IMR-90 (cell line): ENCODE data around the gene CCDC116. TPM values are rescaled to one million over a fixed set of nuclear protein-coding genes. Genes with fewer than 3 reads are reported as not detected.

ENCODE experiments used
- ATAC-seq: fragments of 200-7000 bp; cut with Tn5 transposase; 2 replicates; pipeline ENCODE4 v1.9.1; 2020; ENCODE audit warnings: low read depth, mild to moderate bottlenecking, moderate library complexity
- BruUV-seq: library from RNA; stranded (reverse); fragments of 400-500 nt; replicated peaks from 2 replicates; lab custom pipeline; 2021; lab: Mats Ljungman, UMichigan
- CTCF ChIA-PET: fragments of 300-600 bp; formaldehyde crosslinking; extraction: SDS; loops from one replicate; lab custom pipeline; 2021; ENCODE audit warnings: antibody characterized with exemption; lab: Yijun Ruan, JAX
- POLR2A ChIA-PET: fragments of 300-600 bp; sonication (Branson Sonifier 250); formaldehyde crosslinking; loops from one replicate; lab custom pipeline; 2022; ENCODE audit warnings: antibody characterized with exemption; ENCODE audit not compliant: unreplicated experiment; lab: Charles Lee
- DNase-seq: peaks from one replicate; pipeline ENCODE4 v3.0.0; 2013
- H2AFZ ChIP-seq: replicated peaks from 2 replicates; pipeline ENCODE3; 2013; ENCODE audit warnings: low read length, mild to moderate bottlenecking; ENCODE audit not compliant: poor library complexity
- H2AK5ac ChIP-seq: 2 replicates; pipeline ENCODE4 v1.6.1; 2013; ENCODE audit warnings: low read depth, low read length, inconsistent platforms
- H2AK9ac ChIP-seq: replicated peaks from 2 replicates; pipeline ENCODE3; 2013; ENCODE audit warnings: mild to moderate bottlenecking, low read depth, low read length, moderate library complexity; ENCODE audit not compliant: poor library complexity
- H2BK120ac ChIP-seq: 2 replicates; pipeline ENCODE4 v1.6.1; 2013; ENCODE audit warnings: low read depth, low read length, inconsistent platforms
- H2BK15ac ChIP-seq: 3 replicates; pipeline ENCODE4 v1.6.1; 2013; ENCODE audit warnings: low read depth, low read length, inconsistent platforms
- H2BK20ac ChIP-seq: 2 replicates; pipeline ENCODE4 v1.6.1; 2013; ENCODE audit warnings: low read depth, mild to moderate bottlenecking, inconsistent platforms, low read length, moderate library complexity
- H2BK5ac ChIP-seq: 2 replicates; pipeline ENCODE4 v1.6.1; 2013; ENCODE audit warnings: mild to moderate bottlenecking, low read depth, low read length, inconsistent platforms; ENCODE audit not compliant: poor library complexity, severe bottlenecking
- H3K14ac ChIP-seq: replicated peaks from 2 replicates; pipeline ENCODE4 v1.6.1; 2013; ENCODE audit warnings: low read depth, low read length, inconsistent platforms
- H3K18ac ChIP-seq: 2 replicates; pipeline ENCODE4 v1.6.1; 2013; ENCODE audit warnings: low read depth, low read length, control low read depth
- H3K23ac ChIP-seq: 2 replicates; pipeline ENCODE4 v1.6.1; 2013; ENCODE audit warnings: low read depth, low read length, inconsistent platforms
- H3K27ac ChIP-seq: 2 replicates; pipeline ENCODE4 v1.5.1; 2013; ENCODE audit warnings: mild to moderate bottlenecking, control low read depth, low read length; ENCODE audit not compliant: insufficient read depth
- H3K27me3 ChIP-seq: 2 replicates; pipeline ENCODE4 v1.6.1; 2013; ENCODE audit warnings: low read length; ENCODE audit not compliant: control insufficient read depth, insufficient read depth
- H3K36me3 ChIP-seq: 2 replicates; pipeline ENCODE4 v1.6.1; 2013; ENCODE audit warnings: low read length, mixed read lengths; ENCODE audit not compliant: control insufficient read depth, insufficient read depth
- H3K4ac ChIP-seq: 2 replicates; pipeline ENCODE4 v1.6.1; 2013; ENCODE audit warnings: low read depth, low read length, inconsistent platforms
- H3K4me1 ChIP-seq: 2 replicates; pipeline ENCODE4 v1.6.1; 2013; ENCODE audit warnings: low read length, mixed read lengths; ENCODE audit not compliant: control insufficient read depth, insufficient read depth
- H3K4me2 ChIP-seq: 2 replicates; pipeline ENCODE4 v1.6.1; 2013; ENCODE audit warnings: low read depth, mild to moderate bottlenecking, control low read depth, low read length, moderate library complexity
- H3K4me3 ChIP-seq: 2 replicates; pipeline ENCODE4 v1.5.1; 2013; ENCODE audit warnings: low read depth, mild to moderate bottlenecking, control low read depth, low read length, moderate library complexity; ENCODE audit not compliant: insufficient read depth
- H3K56ac ChIP-seq: 2 replicates; pipeline ENCODE4 v1.6.1; 2013; ENCODE audit warnings: low read length, inconsistent platforms; ENCODE audit not compliant: insufficient read depth; ENCODE audit errors: extremely low read depth
- H3K79me1 ChIP-seq, 2 experiments: 2 replicates each; pipeline ENCODE4 v1.6.1; 2013; ENCODE audit warnings: low read length in 2 of 2, inconsistent platforms in 1 of 2, low read depth in 1 of 2
- H3K9ac ChIP-seq: 2 replicates; pipeline ENCODE4 v1.6.1; 2013; ENCODE audit warnings: low read depth, low read length, control low read depth
- H3K9me1 ChIP-seq: 2 replicates; pipeline ENCODE4 v1.6.1; 2013; ENCODE audit warnings: low read length, inconsistent platforms; ENCODE audit not compliant: insufficient read depth
- H3K9me3 ChIP-seq: 2 replicates; pipeline ENCODE4 v1.6.1; 2013; ENCODE audit warnings: low read length; ENCODE audit not compliant: control insufficient read depth, insufficient read depth
- H4K20me1 ChIP-seq: 2 replicates; pipeline ENCODE4 v1.6.1; 2013; ENCODE audit warnings: low read length, inconsistent platforms; ENCODE audit not compliant: insufficient read depth
- H4K5ac ChIP-seq: 2 replicates; pipeline ENCODE4 v1.6.1; 2013; ENCODE audit warnings: mild to moderate bottlenecking, low read depth, low read length, control low read depth
- H4K8ac ChIP-seq, 2 experiments: 2 replicates each; pipeline ENCODE4 v1.6.1; 2013; ENCODE audit warnings: low read depth in 2 of 2, low read length in 2 of 2, control low read depth in 1 of 2, inconsistent platforms in 1 of 2
- H4K91ac ChIP-seq: 2 replicates; pipeline ENCODE4 v1.6.1; 2013; ENCODE audit warnings: low read depth, low read length, inconsistent platforms; ENCODE audit not compliant: insufficient read depth
- BHLHE40 ChIP-seq: fragments of 150-350 bp; IDR thresholded peaks from 2 replicates; pipeline ENCODE4 v1.6.1; 2016; ENCODE audit warnings: mild to moderate bottlenecking, low read depth, low read length
- CEBPB ChIP-seq: IDR thresholded peaks from 2 replicates; pipeline ENCODE4 v1.6.1; 2012; ENCODE audit warnings: low read depth, low read length, improper control_type of control experiment
- CHD1 ChIP-seq: IDR thresholded peaks from 2 replicates; pipeline ENCODE4 v1.6.1; 2012; ENCODE audit warnings: low read depth, low read length, improper control_type of control experiment
- CTCF ChIP-seq: conservative IDR thresholded peaks from 2 replicates; pipeline ENCODE4 v1.5.1; 2012; ENCODE audit warnings: mild to moderate bottlenecking, low read depth, low read length, improper control_type of control experiment
- ELK1 ChIP-seq: fragments of 150-350 bp; IDR thresholded peaks from 2 replicates; pipeline ENCODE4 v1.6.1; 2016; ENCODE audit warnings: low read depth, mild to moderate bottlenecking, low read length, moderate library complexity, borderline replicate concordance
- FOS ChIP-seq: fragments of 150-350 bp; IDR thresholded peaks from 2 replicates; pipeline ENCODE4 v1.6.1; 2016; ENCODE audit warnings: low read depth, low read length
- MAFK ChIP-seq: IDR thresholded peaks from 2 replicates; pipeline ENCODE4 v1.6.1; 2012; ENCODE audit warnings: low read depth, low read length, improper control_type of control experiment
- MAZ ChIP-seq: IDR thresholded peaks from 2 replicates; pipeline ENCODE4 v1.6.1; 2012; ENCODE audit warnings: low read depth, mild to moderate bottlenecking, low read length, improper control_type of control experiment, moderate library complexity, borderline replicate concordance
- MXI1 ChIP-seq: IDR thresholded peaks from 2 replicates; pipeline ENCODE4 v1.6.1; 2012; ENCODE audit warnings: low read depth, mild to moderate bottlenecking, low read length, moderate library complexity, borderline replicate concordance
- NFE2L2 ChIP-seq: fragments of 150-350 bp; IDR thresholded peaks from 2 replicates; pipeline ENCODE4 v1.6.1; 2016; ENCODE audit warnings: low read depth, mild to moderate bottlenecking, low read length
- POLR2A ChIP-seq: IDR thresholded peaks from 2 replicates; pipeline ENCODE4 v1.6.1; 2012; ENCODE audit warnings: mild to moderate bottlenecking, low read depth, low read length
- RAD21 ChIP-seq: IDR thresholded peaks from 2 replicates; pipeline ENCODE4 v1.6.1; 2012; ENCODE audit warnings: low read length, improper control_type of control experiment
- RCOR1 ChIP-seq: IDR thresholded peaks from 2 replicates; pipeline ENCODE4 v1.6.1; 2012; ENCODE audit warnings: mild to moderate bottlenecking, low read length, improper control_type of control experiment; ENCODE audit not compliant: insufficient replicate concordance
- RFX5 ChIP-seq: IDR thresholded peaks from 2 replicates; pipeline ENCODE4 v1.8.0; 2012; ENCODE audit warnings: low read depth, mild to moderate bottlenecking, low read length, moderate library complexity
- SMC3 ChIP-seq: fragments of 150-350 bp; IDR thresholded peaks from 2 replicates; pipeline ENCODE4 v1.6.1; 2016; ENCODE audit warnings: low read depth, mild to moderate bottlenecking, antibody characterized with exemption, low read length, moderate library complexity
- WGBS, 2 experiments: methylation state at CpG; one replicate each; pipeline versions ENCODE4 v1.1.5 to v1.1.7; 2013; ENCODE audit warnings: missing lambda C conversion rate in 2 of 2; ENCODE audit not compliant: insufficient read length in 1 of 2; ENCODE audit errors: extremely low coverage in 2 of 2; 5-methylcytosine and 5-hydroxymethylcytosine counted together
- dilution Hi-C: fragments of 300-500 bp; cut with HindIII; formaldehyde crosslinking; loops from one replicate; pipeline ENCODE4 v1.14.3; 2018; ENCODE audit warnings: low sequenced_read_pairs; ENCODE audit not compliant: unreplicated experiment
- in situ Hi-C: fragments of 300-500 bp; cut with MboI; formaldehyde crosslinking; loops from 3 replicates; pipeline ENCODE4 v1.14.3; 2019; ENCODE audit warnings: low sequenced_read_pairs, inconsistent platforms, mixed read lengths
- intact Hi-C: fragments of 100-400 bp; cut with micrococcal nuclease; formaldehyde crosslinking; loops from 2 replicates; pipeline ENCODE4 v1.10.0; 2022
- polyA plus RNA-seq, 3 experiments: library from polyadenylated mRNA; depleted of rRNA; stranded (reverse); fragments of >200 nt; gene quantifications; 2 replicates each; pipeline ENCODE4 v1.2.3, GENCODE V29; 2012; ENCODE audit warnings: low replicate concordance in 1 of 3
- total RNA-seq: library from RNA; depleted of rRNA; stranded (reverse); fragments of >200 nt; gene quantifications from 2 replicates; pipeline ENCODE4 v1.2.3, GENCODE V29; 2012

Gene CCDC116
- total and polyA plus RNA-seq, 2 of the 4 experiments (the other 2 are of a cell fraction), result under 0.01 to 0.27 TPM

- Histone ChIP-seq H3K79me1 (peaks cover 12 to 53% of the 10 kb centered on the region in 2 experiments), H4K8ac (no peak overlapping the region), H3K4me3 (no peak overlapping the region), H3K9me1 (peaks cover 20% of the 10 kb centered on the region), H3K23ac (no peak overlapping the region), H3K14ac (no peak overlapping the region), H2AK9ac (no peak overlapping the region), H4K91ac (no peak overlapping the region), H3K56ac (no peak overlapping the region), H3K27me3 (no peaks in the 10 kb centered on the region), H2AFZ (no peak overlapping the region), H3K36me3 (peaks cover 15% of the 10 kb centered on the region), H3K4ac (no peak overlapping the region), H3K4me1 (0 out of 2 replicates have a peak, but pooled peaks cover 1% of the 10 kb centered on the region), H2BK20ac (no peak overlapping the region), H2BK15ac (no peak overlapping the region), H3K4me2 (no peak overlapping the region), H4K20me1 (peaks cover 86% of the 10 kb centered on the region), H3K18ac (no peak overlapping the region), H4K5ac (no peak overlapping the region), H2BK120ac (no peak overlapping the region), H2BK5ac (no peak overlapping the region), H3K9ac (no peak overlapping the region), H3K9me3 (no peaks in the 10 kb centered on the region), H3K27ac (no peak overlapping the region), H2AK5ac (no peak overlapping the region)
- WGBS, 2 experiments, result 100% methylated on average over 4 of the region's 6 CpGs; no CpG with 5 or more reads in 1 of the 2 experiments
- POLR2A ChIA-PET, result no interaction called here
- ATAC-seq (no peak), DNase-seq (no peak)
- BruUV-seq, result no TSS peak
- in situ Hi-C loops, result no loop called here
- intact Hi-C loops, result no loop called here
- dilution Hi-C loops, result no loop called here
- CTCF ChIA-PET, result no interaction called here
- TF ChIP-seq RCOR1 (no peak), RFX5 (no peak), CEBPB (no peak), CTCF (no peak), MAZ (no peak), NFE2L2 (no peak), MAFK (no peak), POLR2A (no peak), SMC3 (no peak), CHD1 (no peak), BHLHE40 (no peak), ELK1 (no peak), FOS (no peak), RAD21 (no peak), MXI1 (no peak)
These were observed 33.3 kb upstream of the CCDC116 start for GRCh38 chr22:21599053-21599893.
